Psoas muscle (tissue), 8 donors: ENCODE results near the gene C16orf82. TPM values are rescaled to one million over a fixed set of nuclear protein-coding genes. Genes with fewer than 3 reads are reported as not detected.

ENCODE experiments used
- ATAC-seq, 4 donors: fragments of 200-7000 bp; cut with Tn5 transposase; one replicate each; pipeline ENCODE4 v1.9.1; 2020; ENCODE audit warnings: moderate library complexity in 3 of 4, mild to moderate bottlenecking in 2 of 4
- DNase-seq, 2 donors: peaks; one replicate each; pipeline ENCODE4 v3.0.0-alpha.2; 2020
- H3K27ac ChIP-seq: fragments of 200-600 bp; one replicate; pipeline ENCODE4 v1.8.0; 2022
- H3K27me3 ChIP-seq, 3 donors: fragments of 200-600 bp in 1 of 3; one replicate each; pipeline versions ENCODE4 v1.6.1 to v1.8.0; 2013 to 2022; ENCODE audit warnings: low read length in 2 of 3, mild to moderate bottlenecking in 2 of 3, moderate library complexity in 1 of 3; ENCODE audit not compliant: insufficient read depth in 3 of 3
- H3K36me3 ChIP-seq, 2 donors: fragments of 200-600 bp in 1 of 2; one replicate each; pipeline versions ENCODE4 v1.6.1 to v1.8.0; 2013 to 2022; ENCODE audit warnings: low read depth in 1 of 2, mild to moderate bottlenecking in 1 of 2, moderate library complexity in 1 of 2; ENCODE audit not compliant: insufficient read depth in 1 of 2
- H3K4me1 ChIP-seq: fragments of 200-600 bp; one replicate; pipeline ENCODE4 v1.8.0; 2022
- H3K4me3 ChIP-seq: fragments of 200-600 bp; one replicate; pipeline ENCODE4 v1.8.0; 2022; ENCODE audit warnings: mild to moderate bottlenecking
- H3K9me3 ChIP-seq: fragments of 200-600 bp; one replicate; pipeline ENCODE4 v1.8.0; 2022
- CTCF ChIP-seq: fragments of 200-600 bp; IDR thresholded peaks from one replicate; pipeline ENCODE4 v1.8.0; 2022; ENCODE audit warnings: antibody characterized with exemption
- WGBS, 3 donors: extraction: QIAGEN DNeasy Blood & Tissue Kit; methylation state at CpG; one replicate each; pipeline versions ENCODE4 v1.1.6 to v1.1.7; 2013; 5-methylcytosine and 5-hydroxymethylcytosine counted together
- intact Hi-C, 2 donors: fragments of 100-400 bp; cut with DNase I; formaldehyde crosslinking; loops; one replicate each; pipeline versions ENCODE4 v1.11.0 to v1.14.2; 2022
- polyA plus RNA-seq, 3 donors: library from polyadenylated mRNA; stranded (reverse); fragments of 200-250 nt; gene quantifications; one replicate each; pipeline ENCODE4 v1.2.3, GENCODE V29; 2013
- total RNA-seq, 4 donors: library from RNA; stranded (reverse); fragmentation: NEBNext Ultra II Directional in 2 of 4; extraction: Animal tissue kit (Norgen Biotek cat#: 25700) in 2 of 4; gene quantifications; one replicate each; pipeline versions ENCODE4 v1.2.1 to v1.2.4, GENCODE V29; 2021 to 2023
- donor health status: healthy with polysubstance abuse.
- donor health status: DM: no; HTN: no; CAD: no; lungs with moderate emphysema.
- donor health status: Bipolar disorder and iron deficiency.
- donor health status: healthy.
- donor health status: DM: yes; HTN: yes; CAD: no.
- donor health status: DM: no; HTN: no; CAD: no.
- donor health status: DM: no; HTN: no; CAD: no.
- donor health status: DM: yes; HTN: yes; CAD: no.

Gene C16orf82
- total and polyA plus RNA-seq, 7 donors = not detected

GRCh38 chr16:27040732-27041131, 26.0 kb upstream of the C16orf82 start:
- Histone ChIP-seq H3K9me3 (no peaks in the 10 kb centered on the region), H3K27ac (no peak overlapping the region), H3K27me3 (no peaks in the 10 kb centered on the region), H3K4me3 (no peak overlapping the region), H3K36me3 (no peaks in the 10 kb centered on the region), H3K4me1 (no peaks in the 10 kb centered on the region)
- DNase-seq (no peak), ATAC-seq (no peak)
- TF ChIP-seq CTCF = no peak
- 69 to 79% (median 75%) methylated on average over 23 of the region's 23 CpGs for WGBS, 3 donors
- intact Hi-C loops = no loop called here

GRCh38 chr16:27046958-27047518, 19.7 kb upstream of the C16orf82 start:
- ATAC-seq = no peak
- H3K27me3 ChIP-seq = peaks cover 0 to 6% (median 0%) of the 10 kb centered on the region in 3 donors
- no peak overlapping the region for H3K4me3 ChIP-seq
- H3K36me3 ChIP-seq = no peaks in the 10 kb centered on the region
- H3K4me1 ChIP-seq = no peaks in the 10 kb centered on the region
- no peaks in the 10 kb centered on the region for H3K9me3 ChIP-seq
- TF ChIP-seq CTCF = no peak
- intact Hi-C loops = no loop called here
- no peak overlapping the region for H3K27ac ChIP-seq
- DNase-seq = no peak

DNA sequence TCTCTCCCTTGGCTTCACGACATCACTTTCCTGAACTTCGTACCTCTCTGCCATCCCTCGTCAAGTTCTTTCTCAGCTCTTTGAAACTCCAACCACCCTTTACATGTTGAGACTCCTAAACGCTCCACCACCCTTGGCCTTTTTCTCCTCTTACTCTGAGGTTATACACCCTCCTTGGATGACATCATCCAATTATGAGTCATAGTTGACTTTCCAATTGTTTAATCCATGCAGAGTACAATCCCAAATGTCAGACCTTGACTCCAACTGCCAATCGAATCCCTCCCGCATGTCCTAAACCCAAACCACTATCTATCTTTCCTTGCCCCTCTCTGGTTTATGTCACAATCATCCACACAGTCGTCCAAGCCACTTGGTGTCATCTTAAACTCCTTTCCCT, 18.4 kb upstream of the C16orf82 start:
- H3K4me1 ChIP-seq = no peaks in the 10 kb centered on the region
- no peaks in the 10 kb centered on the region for H3K9me3 ChIP-seq
- ATAC-seq = no peak
- no peak overlapping the region for H3K27ac ChIP-seq
- H3K4me3 ChIP-seq = no peak overlapping the region
- intact Hi-C loops = no loop called here
- H3K36me3 ChIP-seq = no peaks in the 10 kb centered on the region
- H3K27me3 ChIP-seq = peaks cover 0 to 6% (median 0%) of the 10 kb centered on the region in 3 donors
- no peak for TF ChIP-seq CTCF
- 74 to 84% (median 79%) methylated on average over 7 of the region's 7 CpGs for WGBS, 3 donors
- no peak for DNase-seq

DNA sequence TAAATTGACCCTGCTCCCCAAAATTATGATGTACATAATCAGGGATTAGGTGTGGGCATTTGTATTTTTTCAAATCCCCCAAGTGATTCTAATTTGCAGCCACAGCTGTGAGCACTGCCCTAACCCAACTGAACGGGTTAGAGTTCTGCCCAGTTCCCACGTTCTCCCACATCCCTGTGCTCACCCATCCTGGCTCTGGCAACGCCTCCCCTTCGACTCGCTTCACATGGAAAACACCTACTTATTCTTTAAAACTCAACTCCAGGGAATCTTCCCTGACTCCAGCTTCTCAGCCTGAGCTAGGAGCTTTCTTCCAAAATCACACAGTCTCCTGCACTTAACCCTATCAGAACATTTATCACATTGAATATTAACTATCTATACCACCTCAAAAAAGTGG, 17.6 kb upstream of the C16orf82 start:
- DNase-seq = no peak

More for the DNA sequence above, 17.6 kb upstream of the C16orf82 start:
- ATAC-seq = no peak
- no peaks in the 10 kb centered on the region for H3K36me3 ChIP-seq
- no peaks in the 10 kb centered on the region for H3K4me1 ChIP-seq
- no peak for TF ChIP-seq CTCF
- intact Hi-C loops = no loop called here
- H3K9me3 ChIP-seq = no peaks in the 10 kb centered on the region
- H3K27ac ChIP-seq = no peak overlapping the region
- H3K27me3 ChIP-seq = peaks cover 0 to 6% (median 0%) of the 10 kb centered on the region in 3 donors
- WGBS, 3 donors = 65 to 68% (median 65%) methylated on average over 5 of the region's 5 CpGs
- H3K4me3 ChIP-seq = no peak overlapping the region
